ENCODE results near the gene ZYX. TPM values are rescaled to one million over a fixed set of nuclear protein-coding genes. Genes with fewer than 3 reads are reported as not detected.

ZYX gene
- polyA plus RNA-seq, 1 donor (not counting 4 experiments of a cell fraction or from before 2014, with no cell fraction given): 17.6 TPM

- dilution Hi-C loops (cut with MboI; ENCODE audit: extremely low pct_ligation_motif_present, low sequenced_read_pairs): no loop called here
- H3K9me1 ChIP-seq (ENCODE audit: control insufficient read depth, extremely low read depth, insufficient read depth, low read length): no peaks in the 10 kb centered on the region
- no peak overlapping the region for H2AFZ ChIP-seq (ENCODE audit: control insufficient read depth, low read length)
- H3K9me3 ChIP-seq (ENCODE audit: control insufficient read depth, low read depth, low read length): no peaks in the 10 kb centered on the region
- no peak overlapping the region for H3K27ac ChIP-seq (ENCODE audit: control insufficient read depth, insufficient read depth, low read length)
- H4K20me1 ChIP-seq (ENCODE audit: control insufficient read depth, extremely low read depth, insufficient read depth, low read length): no peaks in the 10 kb centered on the region
- no peaks in the 10 kb centered on the region for H3K79me2 ChIP-seq (ENCODE audit: control insufficient read depth, insufficient read depth, low read length)
- TF ChIP-seq CTCF (optimal IDR thresholded peaks at IDR 0.05 in 1 of 3, IDR thresholded peaks at IDR 0.05 in 1 of 3, conservative IDR thresholded peaks at IDR 0.05 in 1 of 3; ENCODE audit: extremely low read depth in 1 of 3, insufficient read depth in 2 of 3, low read length in 3 of 3) (no peak), EZH2 (IDR thresholded peaks at IDR 0.05; ENCODE audit: low read length) (no peak)
- H3K27me3 ChIP-seq (ENCODE audit: control insufficient read depth, extremely low read depth, insufficient read depth, low read length): no peaks in the 10 kb centered on the region
- no peaks in the 10 kb centered on the region for H3K4me1 ChIP-seq (ENCODE audit: control insufficient read depth, extremely low read depth, insufficient read depth, low read length)
- no peak for DNase-seq (ENCODE audit: low read depth, low spot score)
- H3K4me2 ChIP-seq (ENCODE audit: control insufficient read depth, extremely low read depth, insufficient read depth, low read depth, low read length): no peak overlapping the region
- H3K36me3 ChIP-seq (ENCODE audit: control insufficient read depth in 2 of 2, extremely low read depth in 1 of 2, insufficient read depth in 2 of 2, low read length in 2 of 2): no peaks in the 10 kb centered on the region
- FAIRE-seq: no peak
- no peak overlapping the region for H3K9ac ChIP-seq (ENCODE audit: control insufficient read depth, extremely low read depth, insufficient read depth, low read length)
- no peak overlapping the region for H3K4me3 ChIP-seq (ENCODE audit: control insufficient read depth in 2 of 3, extremely low read depth in 1 of 3, insufficient read depth in 2 of 3, low read depth in 1 of 3, low read length in 3 of 3)
Measured at GRCh38 chr7:143337216-143337615, 43.9 kb upstream of the ZYX start.

GRCh38 chr7:143341842-143342241, 39.3 kb upstream of the ZYX start:
- Histone ChIP-seq H3K9ac (ENCODE audit: control insufficient read depth, extremely low read depth, insufficient read depth, low read length) (no peak overlapping the region), H3K4me2 (ENCODE audit: control insufficient read depth, extremely low read depth, insufficient read depth, low read depth, low read length) (no peak overlapping the region), H3K9me3 (ENCODE audit: control insufficient read depth, low read depth, low read length) (no peaks in the 10 kb centered on the region), H2AFZ (ENCODE audit: control insufficient read depth, low read length) (no peak overlapping the region), H3K9me1 (ENCODE audit: control insufficient read depth, extremely low read depth, insufficient read depth, low read length) (no peaks in the 10 kb centered on the region), H3K4me3 (ENCODE audit: control insufficient read depth in 2 of 3, extremely low read depth in 1 of 3, insufficient read depth in 2 of 3, low read depth in 1 of 3, low read length in 3 of 3) (no peak overlapping the region), H3K27me3 (ENCODE audit: control insufficient read depth, extremely low read depth, insufficient read depth, low read length) (peaks cover 11% of the 10 kb centered on the region), H3K27ac (ENCODE audit: control insufficient read depth, insufficient read depth, low read length) (no peak overlapping the region), H3K4me1 (ENCODE audit: control insufficient read depth, extremely low read depth, insufficient read depth, low read length) (no peaks in the 10 kb centered on the region), H4K20me1 (ENCODE audit: control insufficient read depth, extremely low read depth, insufficient read depth, low read length) (no peaks in the 10 kb centered on the region), H3K36me3 (ENCODE audit: control insufficient read depth in 2 of 2, extremely low read depth in 1 of 2, insufficient read depth in 2 of 2, low read length in 2 of 2) (no peaks in the 10 kb centered on the region), H3K79me2 (ENCODE audit: control insufficient read depth, insufficient read depth, low read length) (no peaks in the 10 kb centered on the region)
- DNase-seq (ENCODE audit: low read depth, low spot score): no peak
- no peak for FAIRE-seq
- TF ChIP-seq CTCF (optimal IDR thresholded peaks at IDR 0.05 in 1 of 3, IDR thresholded peaks at IDR 0.05 in 1 of 3, conservative IDR thresholded peaks at IDR 0.05 in 1 of 3; ENCODE audit: extremely low read depth in 1 of 3, insufficient read depth in 2 of 3, low read length in 3 of 3) (no peak), EZH2 (IDR thresholded peaks at IDR 0.05; ENCODE audit: low read length) (no peak)
- dilution Hi-C loops (cut with MboI; ENCODE audit: extremely low pct_ligation_motif_present, low sequenced_read_pairs): no loop called here
